SK-N-MC (cell line): ENCODE measurements around the gene OR6C70.

Experiments used
- EZH2 ChIP-seq: fragments of 200-600 bp; sonication (generic); IDR thresholded peaks from one replicate; pipeline ENCODE4 v1.6.1; 2017; ENCODE audit warnings: antibody characterized with exemption
- FOXP2 ChIP-seq: optimal IDR thresholded peaks from 2 replicates; pipeline ENCODE3; 2011; ENCODE audit warnings: mild to moderate bottlenecking, moderate library complexity; ENCODE audit not compliant: insufficient read depth; ENCODE audit errors: extremely low read length, control extremely low read depth
- POLR2AphosphoS5 ChIP-seq: IDR thresholded peaks from 2 replicates; pipeline ENCODE4 v1.6.1; 2012; ENCODE audit warnings: mild to moderate bottlenecking, low read depth, low read length, borderline replicate concordance

GRCh38 chr12:55443776-55444175, 26.2 kb downstream of the OR6C70 start, which contains the start of gene OR6C2:
- TF ChIP-seq POLR2AphosphoS5: no peak
- no peak for TF ChIP-seq EZH2
- no peak for TF ChIP-seq FOXP2
